Transverse colon (tissue), 4 donors: ENCODE data around the gene MFSD12. TPM values are rescaled to one million over a fixed set of nuclear protein-coding genes. Genes with fewer than 3 reads are reported as not detected.
A peak's percentile ranks its signal among the peaks of the same experiment; 100 is the strongest.

Experiments used
- DNase-seq: peaks from one replicate; pipeline ENCODE4 v3.0.0-alpha.2; 2019
- H3K27ac ChIP-seq, 4 donors: fragments of 200-600 bp; sonication (generic); 2 replicates each; pipeline ENCODE4 v1.5.1; 2016 to 2018; ENCODE audit warnings: inconsistent platforms in 4 of 4
- H3K27me3 ChIP-seq: fragments of 200-600 bp; sonication (generic); 2 replicates; pipeline ENCODE4 v1.5.1; 2017; ENCODE audit warnings: inconsistent platforms
- H3K36me3 ChIP-seq, 4 donors: fragments of 200-600 bp; sonication (generic); 2 replicates each; pipeline ENCODE4 v1.5.1; 2017 to 2019; ENCODE audit warnings: inconsistent platforms in 4 of 4
- H3K4me1 ChIP-seq, 4 donors: fragments of 200-600 bp; sonication (generic); 2 replicates each; pipeline ENCODE4 v1.5.1; 2017 to 2020; ENCODE audit warnings: inconsistent platforms in 4 of 4
- H3K4me3 ChIP-seq, 4 donors: fragments of 200-600 bp; sonication (generic); 1 replicate in 1 of 4; 2 replicates in 3 of 4; pipeline versions ENCODE4 v1.5.1 to v1.6.1; 2017 to 2019; ENCODE audit warnings: inconsistent platforms in 4 of 4
- H3K9me3 ChIP-seq, 2 donors: fragments of 200-600 bp; sonication (generic); 2 replicates each; pipeline ENCODE4 v1.5.1; 2017 to 2019; ENCODE audit warnings: inconsistent platforms in 2 of 2
- EP300 ChIP-seq: sonication (generic); formaldehyde crosslinking; IDR thresholded peaks from one replicate; pipeline ENCODE4 v1.6.1; 2017; ENCODE audit warnings: antibody characterized with exemption, low read depth
- POLR2A ChIP-seq: fragments of 450-650 bp; IDR thresholded peaks from one replicate; pipeline ENCODE4 v1.6.1; 2016; ENCODE audit warnings: antibody characterized with exemption, mild to moderate bottlenecking, moderate library complexity
- POLR2AphosphoS5 ChIP-seq, 3 donors: sonication (generic); formaldehyde crosslinking; IDR thresholded peaks; one replicate each; pipeline ENCODE4 v1.6.1; 2016; ENCODE audit warnings: antibody characterized with exemption in 3 of 3
- WGBS, 2 donors: methylation state at CpG; one replicate each; pipeline ENCODE4 v1.1.5; 2018; ENCODE audit warnings: low coverage in 1 of 2; 5-methylcytosine and 5-hydroxymethylcytosine counted together
- in situ Hi-C, 4 donors: fragments of 200-750 bp; cut with MboI; loops; one replicate each; pipeline versions ENCODE4 v1.15.0 to v1.15.1; 2017; ENCODE audit warnings: low sequenced_read_pairs in 3 of 4, low pct_ligation_motif_present in 1 of 4, low pct_unique_long_range_greater_than_20kb in 1 of 4
- intact Hi-C: fragments of 100-400 bp; cut with DNase I; formaldehyde crosslinking; loops from one replicate; pipeline ENCODE4 v1.15.1; 2023; ENCODE audit warnings: low total_unique reads
- total RNA-seq, 4 donors: library from RNA; depleted of rRNA; stranded (reverse); fragments of >200 nt; gene quantifications; one replicate each; pipeline ENCODE4 v1.1.0, GENCODE V29; 2016
- TF ChIP-seq, protein P1 (sequence below), 5 experiments: fragments of 200-600 bp in 3 of 5; fragments of 450-650 bp in 2 of 5; sonication (generic) in 3 of 5; IDR thresholded peaks; 1 replicate in 2 of 5; 2 replicates in 3 of 5; pipeline ENCODE4 v1.5.1; 2016 to 2017; ENCODE audit warnings: antibody characterized with exemption in 5 of 5, inconsistent platforms in 3 of 5, mild to moderate bottlenecking in 2 of 5, moderate library complexity in 1 of 5

The MFSD12 gene
- total RNA-seq, 4 donors from 2014 or later: 35.2 to 214 (median 49.2) TPM

DNA sequence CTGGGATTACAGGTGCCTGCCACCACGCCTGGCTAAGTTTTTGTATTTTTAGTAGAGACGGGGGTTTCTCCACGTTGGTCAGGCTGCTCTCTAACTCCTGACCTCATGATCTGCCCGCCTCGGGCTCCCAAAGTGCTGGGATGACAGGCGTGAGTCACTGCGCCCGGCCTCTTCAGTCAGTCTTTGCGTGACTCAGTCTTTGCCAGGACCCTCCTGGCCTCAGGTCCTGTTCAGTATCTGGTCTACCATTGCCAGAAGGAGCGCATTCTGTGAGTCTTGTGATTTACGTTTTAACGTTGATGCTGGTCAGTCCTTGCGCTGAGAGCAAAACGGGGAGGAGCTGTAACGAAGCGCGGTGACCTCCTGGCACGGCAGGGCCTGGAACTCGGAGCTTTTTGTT lies 7.8 kb upstream of the MFSD12 start:
- Histone ChIP-seq H3K27ac (no peak overlapping the region), H3K4me1 (peaks cover 0 to 2% (median under 1%) of the 10 kb centered on the region in 4 donors), H3K27me3 (no peaks in the 10 kb centered on the region), H3K36me3 (no peaks in the 10 kb centered on the region), H3K4me3 (no peak overlapping the region), H3K9me3 (no peaks in the 10 kb centered on the region)
- intact Hi-C loops: no loop called here
- DNase-seq: no peak
- 83% methylated on average over 19 of the region's 19 CpGs; no CpG with 5 or more reads in 1 of the 2 donors for WGBS, 2 donors
- TF ChIP-seq POLR2A: no peak
- TF ChIP-seq EP300: no peak
- TF ChIP-seq, protein P1, sequence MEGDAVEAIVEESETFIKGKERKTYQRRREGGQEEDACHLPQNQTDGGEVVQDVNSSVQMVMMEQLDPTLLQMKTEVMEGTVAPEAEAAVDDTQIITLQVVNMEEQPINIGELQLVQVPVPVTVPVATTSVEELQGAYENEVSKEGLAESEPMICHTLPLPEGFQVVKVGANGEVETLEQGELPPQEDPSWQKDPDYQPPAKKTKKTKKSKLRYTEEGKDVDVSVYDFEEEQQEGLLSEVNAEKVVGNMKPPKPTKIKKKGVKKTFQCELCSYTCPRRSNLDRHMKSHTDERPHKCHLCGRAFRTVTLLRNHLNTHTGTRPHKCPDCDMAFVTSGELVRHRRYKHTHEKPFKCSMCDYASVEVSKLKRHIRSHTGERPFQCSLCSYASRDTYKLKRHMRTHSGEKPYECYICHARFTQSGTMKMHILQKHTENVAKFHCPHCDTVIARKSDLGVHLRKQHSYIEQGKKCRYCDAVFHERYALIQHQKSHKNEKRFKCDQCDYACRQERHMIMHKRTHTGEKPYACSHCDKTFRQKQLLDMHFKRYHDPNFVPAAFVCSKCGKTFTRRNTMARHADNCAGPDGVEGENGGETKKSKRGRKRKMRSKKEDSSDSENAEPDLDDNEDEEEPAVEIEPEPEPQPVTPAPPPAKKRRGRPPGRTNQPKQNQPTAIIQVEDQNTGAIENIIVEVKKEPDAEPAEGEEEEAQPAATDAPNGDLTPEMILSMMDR (IDR thresholded peaks at IDR 0.05): no peak
- no peak for TF ChIP-seq POLR2AphosphoS5 (IDR thresholded peaks at IDR 0.05)
- in situ Hi-C loops: no loop called here

DNA sequence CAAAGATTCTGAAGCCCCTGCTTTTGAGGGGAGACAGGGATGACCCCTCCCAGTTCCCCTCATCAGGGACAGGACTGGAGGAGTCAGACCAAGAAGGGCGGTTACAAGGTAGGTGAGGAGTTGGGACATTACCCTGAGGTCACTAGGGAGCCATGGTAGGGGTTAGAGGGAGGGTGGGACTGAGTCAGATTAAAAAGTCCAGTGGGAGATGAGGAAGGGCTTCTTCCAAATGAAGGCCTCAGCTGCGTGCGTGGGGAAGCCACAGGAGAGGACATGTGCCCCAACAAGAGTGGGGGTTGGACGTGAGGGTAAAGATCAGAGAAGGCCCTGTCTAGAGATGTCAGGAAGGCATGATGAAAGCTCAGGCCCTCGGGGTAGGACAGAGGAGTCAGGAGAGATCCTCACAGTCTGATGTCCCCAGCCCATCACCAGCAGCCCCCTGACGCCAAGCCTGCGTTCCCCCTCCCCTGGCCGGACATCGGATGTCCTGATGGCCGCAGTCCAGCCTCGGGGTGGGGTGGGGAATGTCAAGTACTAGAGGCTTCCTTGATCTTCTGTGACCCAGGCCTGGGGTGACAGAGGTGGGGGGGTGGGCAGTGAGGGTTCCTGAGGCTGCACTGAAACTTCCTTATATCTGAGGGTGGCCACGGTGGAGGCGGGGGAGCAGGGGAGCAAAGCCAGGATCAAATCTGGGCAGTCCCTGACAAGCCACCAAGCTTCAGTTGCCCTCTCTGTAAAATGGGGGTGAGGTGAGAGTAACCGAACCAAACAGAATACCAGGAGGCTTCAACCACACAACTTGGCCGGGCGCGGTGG lies 6.5 kb upstream of the MFSD12 start:
- Histone ChIP-seq H3K27me3 (no peaks in the 10 kb centered on the region), H3K9me3 (no peaks in the 10 kb centered on the region), H3K27ac (no peak overlapping the region), H3K4me1 (no peaks in the 10 kb centered on the region), H3K36me3 (no peaks in the 10 kb centered on the region), H3K4me3 (no peak overlapping the region)
- TF ChIP-seq POLR2A (no peak), POLR2AphosphoS5 (IDR thresholded peaks at IDR 0.05) (no peak), EP300 (no peak)
- TF ChIP-seq, protein P1 (IDR thresholded peaks at IDR 0.05): no peak
- intact Hi-C loops: no loop called here
- WGBS, 2 donors: 83% methylated on average over 17 of the region's 17 CpGs; no CpG with 5 or more reads in 1 of the 2 donors
- no peak for DNase-seq
- in situ Hi-C loops: no loop called here

DNA sequence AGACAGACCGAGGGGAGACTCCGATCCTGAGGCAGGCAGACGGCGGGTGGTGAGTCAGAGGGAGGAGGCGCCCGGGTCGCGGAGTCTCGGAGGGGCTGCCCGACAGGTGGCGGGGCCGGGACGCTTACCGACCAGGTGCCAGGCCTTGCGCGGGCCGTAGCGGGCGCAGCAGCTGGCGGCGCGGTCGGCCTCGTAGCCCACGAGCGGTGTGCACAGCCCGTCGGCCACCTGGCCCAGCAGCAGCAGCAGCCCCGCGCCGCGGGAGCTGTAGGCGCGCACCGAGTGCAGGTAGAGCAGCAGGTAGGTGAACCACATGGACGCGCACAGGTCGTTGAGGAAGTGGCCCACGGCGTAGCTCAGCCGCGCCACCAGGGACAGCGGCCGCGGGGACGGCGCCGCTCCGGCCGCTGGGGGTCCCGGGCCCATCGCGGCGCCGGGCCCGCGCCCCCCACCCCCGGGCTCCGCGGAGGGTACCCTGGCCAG lies 367 bp downstream of the MFSD12 start:
- TF ChIP-seq POLR2A (no peak), POLR2AphosphoS5 (IDR thresholded peaks at IDR 0.05) (no peak), EP300 (no peak)
- TF ChIP-seq, protein P1 (IDR thresholded peaks at IDR 0.05): no peak
- in situ Hi-C loops: no loop called here
- H3K4me1 ChIP-seq: peaks cover 11 to 44% (median 27%) of the 10 kb centered on the region in 4 donors
- H3K36me3 ChIP-seq: no peaks in the 10 kb centered on the region
- 0% methylated on average over 1 to 58 of the region's 60 CpGs for WGBS, 2 donors
- intact Hi-C loops: no loop called here
- peak overlapping the region; percentile 42 to 99 (median 84) for H3K4me3 ChIP-seq
- peak; percentile 51 for DNase-seq
- H3K27me3 ChIP-seq: no peaks in the 10 kb centered on the region
- no peaks in the 10 kb centered on the region for H3K9me3 ChIP-seq
- H3K27ac ChIP-seq: peak overlapping the region; percentile 75 to 95 (median 88)

DNA sequence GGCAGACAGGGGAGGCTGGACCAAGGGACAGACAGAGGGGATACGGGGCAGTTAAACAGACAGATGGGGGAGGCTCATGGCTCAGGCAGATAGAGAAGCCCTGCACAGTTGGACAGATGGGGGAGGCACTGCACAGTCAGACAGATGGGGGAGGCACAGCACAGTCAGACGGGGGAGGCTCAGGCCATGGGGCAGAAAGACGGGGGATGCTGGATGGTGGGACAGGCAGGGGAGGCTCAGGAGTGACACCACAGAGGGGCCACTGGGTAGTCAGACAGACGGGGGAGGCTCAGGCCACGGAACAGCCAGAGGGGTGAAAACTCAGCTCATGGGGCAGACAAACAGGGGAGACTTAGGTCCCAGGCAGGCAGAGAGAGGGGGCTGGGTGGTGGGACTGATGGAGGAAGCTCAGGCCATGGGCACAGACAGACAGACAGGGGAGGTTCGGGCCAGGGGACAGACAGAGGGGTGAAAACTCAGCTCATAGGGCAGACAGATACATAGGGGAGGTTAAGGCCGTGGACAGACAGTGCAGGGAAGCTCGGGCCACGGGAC lies 886 bp downstream of the MFSD12 start:
- H3K27me3 ChIP-seq: no peaks in the 10 kb centered on the region
- intact Hi-C loops: no loop called here
- peak overlapping the region; percentile 42 to 99 (median 84) for H3K4me3 ChIP-seq
- no peak for DNase-seq
- peak overlapping the region; percentile 75 to 95 (median 88) for H3K27ac ChIP-seq
- in situ Hi-C loops: no loop called here
- WGBS, 2 donors: 16 to 28% methylated on average over 4 to 9 of the region's 9 CpGs
- H3K4me1 ChIP-seq: peaks cover 11 to 44% (median 27%) of the 10 kb centered on the region in 4 donors
- H3K36me3 ChIP-seq: no peaks in the 10 kb centered on the region
- no peaks in the 10 kb centered on the region for H3K9me3 ChIP-seq
- TF ChIP-seq, protein P1 (IDR thresholded peaks at IDR 0.05): no peak
- TF ChIP-seq POLR2A (no peak), POLR2AphosphoS5 (IDR thresholded peaks at IDR 0.05) (no peak), EP300 (no peak)
